Keratinocyte (primary cell): Measurements from ENCODE around the gene TRPC3. TPM values are rescaled to one million over a fixed set of nuclear protein-coding genes. Genes with fewer than 3 reads are reported as not detected.

Experiments
- DNase-seq: peaks from one replicate; pipeline ENCODE4 v3.0.0-alpha.2; 2011; ENCODE audit warnings: low read depth, missing footprints, low spot score
- FAIRE-seq: peaks from 2 replicates; lab custom pipeline; 2011; peaks lifted over from hg19 to GRCh38; lab: Jason Lieb, UNC
- H2AFZ ChIP-seq: 2 replicates; pipeline ENCODE4 v1.6.0; 2012; ENCODE audit warnings: low read length, control low read depth, inconsistent platforms; ENCODE audit not compliant: control insufficient read depth
- H3K27ac ChIP-seq: 2 replicates; pipeline ENCODE4 v1.5.1; 2011; ENCODE audit warnings: low read length; ENCODE audit not compliant: control insufficient read depth, insufficient read depth
- H3K27me3 ChIP-seq: 3 replicates; pipeline ENCODE4 v1.6.0; 2011; ENCODE audit warnings: low read length; ENCODE audit not compliant: control insufficient read depth, insufficient read depth; ENCODE audit errors: extremely low read depth
- H3K36me3 ChIP-seq, 2 experiments: 2 replicates in 1 of 2; 3 replicates in 1 of 2; pipeline ENCODE4 v1.5.1; 2011; ENCODE audit warnings: low read length in 2 of 2, mild to moderate bottlenecking in 1 of 2; ENCODE audit not compliant: control insufficient read depth in 2 of 2, insufficient read depth in 2 of 2; ENCODE audit errors: extremely low read depth in 1 of 2
- H3K4me1 ChIP-seq: 3 replicates; pipeline ENCODE4 v1.5.1; 2011; ENCODE audit warnings: low read length; ENCODE audit not compliant: control insufficient read depth, insufficient read depth; ENCODE audit errors: extremely low read depth
- H3K4me2 ChIP-seq: 3 replicates; pipeline ENCODE4 v1.6.0; 2011; ENCODE audit warnings: low read depth, low read length; ENCODE audit not compliant: control insufficient read depth, insufficient read depth; ENCODE audit errors: extremely low read depth
- H3K4me3 ChIP-seq, 3 experiments: fragments of 200-600 bp in 1 of 3; sonication (generic) in 1 of 3; 2 replicates in 2 of 3; 3 replicates in 1 of 3; pipeline ENCODE4 v1.5.1; 2011 to 2016; ENCODE audit warnings: low read length in 3 of 3, mild to moderate bottlenecking in 3 of 3, control low read depth in 2 of 3, inconsistent platforms in 1 of 3, low read depth in 1 of 3, mixed read lengths in 1 of 3, mixed run types in 1 of 3, moderate library complexity in 1 of 3; ENCODE audit not compliant: control insufficient read depth in 2 of 3, insufficient read depth in 2 of 3; ENCODE audit errors: extremely low read depth in 1 of 3
- H3K79me2 ChIP-seq: 2 replicates; pipeline ENCODE4 v1.6.0; 2012; ENCODE audit warnings: low read length; ENCODE audit not compliant: control insufficient read depth, insufficient read depth
- H3K9ac ChIP-seq: 3 replicates; pipeline ENCODE4 v1.6.0; 2011; ENCODE audit warnings: low read length; ENCODE audit not compliant: control insufficient read depth, insufficient read depth; ENCODE audit errors: extremely low read depth
- H3K9me1 ChIP-seq: 3 replicates; pipeline ENCODE4 v1.6.0; 2011; ENCODE audit warnings: low read length; ENCODE audit not compliant: control insufficient read depth, insufficient read depth; ENCODE audit errors: extremely low read depth
- H3K9me3 ChIP-seq: 2 replicates; pipeline ENCODE4 v1.5.1; 2012; ENCODE audit warnings: low read depth, low read length; ENCODE audit not compliant: control insufficient read depth
- H4K20me1 ChIP-seq: 3 replicates; pipeline ENCODE4 v1.6.0; 2011; ENCODE audit warnings: low read length; ENCODE audit not compliant: control insufficient read depth, insufficient read depth; ENCODE audit errors: extremely low read depth
- CTCF ChIP-seq, 3 experiments: IDR thresholded peaks in 1 of 3; conservative IDR thresholded peaks in 1 of 3; optimal IDR thresholded peaks in 1 of 3; 2 replicates in 2 of 3; 3 replicates in 1 of 3; pipeline versions ENCODE3 to v1.5.1; 2011; ENCODE audit warnings: low read length in 3 of 3, mild to moderate bottlenecking in 3 of 3, moderate library complexity in 2 of 3, control low read depth in 1 of 3, inconsistent platforms in 1 of 3; ENCODE audit not compliant: insufficient read depth in 2 of 3; ENCODE audit errors: extremely low read depth in 1 of 3
- EZH2 ChIP-seq: IDR thresholded peaks from one replicate; pipeline ENCODE4 v1.6.1; 2012; ENCODE audit warnings: inconsistent platforms, mild to moderate bottlenecking, low read length, moderate library complexity
- dilution Hi-C: fragments of 300-500 bp; cut with MboI; formaldehyde crosslinking; loops from one replicate; pipeline ENCODE4 v1.7.0; 2020; ENCODE audit warnings: low sequenced_read_pairs; ENCODE audit not compliant: extremely low pct_ligation_motif_present
- polyA plus RNA-seq, 5 experiments: library from polyadenylated mRNA; depleted of rRNA in 3 of 5; stranded (reverse) in 3 of 5; stranded (forward) in 1 of 5; unstranded in 1 of 5; fragments of >200 nt; gene quantifications; 1 replicate in 1 of 5; 2 replicates in 3 of 5; 3 replicates in 1 of 5; pipeline versions ENCODE4 v1.2.1 to v1.2.3, GENCODE V29; 2011 to 2012; ENCODE audit warnings: missing spikeins in 2 of 5, low read depth in 1 of 5, low replicate concordance in 1 of 5

The TRPC3 gene
- polyA plus RNA-seq, 1 donor (not counting 4 experiments of a cell fraction or from before 2014, with no cell fraction given): not detected

- Histone ChIP-seq H3K9ac (no peak overlapping the region), H3K36me3 (no peaks in the 10 kb centered on the region), H4K20me1 (no peaks in the 10 kb centered on the region), H3K4me1 (no peaks in the 10 kb centered on the region), H3K79me2 (no peaks in the 10 kb centered on the region), H3K27ac (no peak overlapping the region), H3K9me3 (no peaks in the 10 kb centered on the region), H2AFZ (no peak overlapping the region), H3K4me3 (no peak overlapping the region), H3K4me2 (no peak overlapping the region), H3K9me1 (no peaks in the 10 kb centered on the region), H3K27me3 (no peaks in the 10 kb centered on the region)
- FAIRE-seq: no peak
- dilution Hi-C loops: no loop called here
- TF ChIP-seq CTCF (optimal IDR thresholded peaks at IDR 0.05 in 1 of 3, IDR thresholded peaks at IDR 0.05 in 1 of 3, conservative IDR thresholded peaks at IDR 0.05 in 1 of 3; ENCODE audit: extremely low read depth in 1 of 3, insufficient read depth in 2 of 3, low read length in 3 of 3): no peak
- TF ChIP-seq EZH2: no peak
- DNase-seq: no peak
Measured at GRCh38 chr4:121875652-121876051, 76.2 kb downstream of the TRPC3 start.

- no peak overlapping the region for H2AFZ ChIP-seq
Measured at GRCh38 chr4:121873604-121874003, 78.3 kb downstream of the TRPC3 start.

More at GRCh38 chr4:121873604-121874003, 78.3 kb downstream of the TRPC3 start:
- no peak overlapping the region for H3K9ac ChIP-seq
- no peaks in the 10 kb centered on the region for H3K9me3 ChIP-seq
- DNase-seq: no peak
- no peaks in the 10 kb centered on the region for H3K9me1 ChIP-seq
- H3K4me1 ChIP-seq: peaks cover 6% of the 10 kb centered on the region
- H3K36me3 ChIP-seq: no peaks in the 10 kb centered on the region
- no peak overlapping the region for H3K4me2 ChIP-seq
- no peaks in the 10 kb centered on the region for H3K27me3 ChIP-seq
- peaks cover 10% of the 10 kb centered on the region for H3K79me2 ChIP-seq
- no peak for FAIRE-seq
- TF ChIP-seq CTCF (optimal IDR thresholded peaks at IDR 0.05 in 1 of 3, IDR thresholded peaks at IDR 0.05 in 1 of 3, conservative IDR thresholded peaks at IDR 0.05 in 1 of 3; ENCODE audit: extremely low read depth in 1 of 3, insufficient read depth in 2 of 3, low read length in 3 of 3): no peak
- no peak for TF ChIP-seq EZH2
- dilution Hi-C loops: no loop called here
- H3K4me3 ChIP-seq: no peak overlapping the region
- no peaks in the 10 kb centered on the region for H4K20me1 ChIP-seq
- no peak overlapping the region for H3K27ac ChIP-seq
